ENCODE results near the gene S100A7A.

DNA sequence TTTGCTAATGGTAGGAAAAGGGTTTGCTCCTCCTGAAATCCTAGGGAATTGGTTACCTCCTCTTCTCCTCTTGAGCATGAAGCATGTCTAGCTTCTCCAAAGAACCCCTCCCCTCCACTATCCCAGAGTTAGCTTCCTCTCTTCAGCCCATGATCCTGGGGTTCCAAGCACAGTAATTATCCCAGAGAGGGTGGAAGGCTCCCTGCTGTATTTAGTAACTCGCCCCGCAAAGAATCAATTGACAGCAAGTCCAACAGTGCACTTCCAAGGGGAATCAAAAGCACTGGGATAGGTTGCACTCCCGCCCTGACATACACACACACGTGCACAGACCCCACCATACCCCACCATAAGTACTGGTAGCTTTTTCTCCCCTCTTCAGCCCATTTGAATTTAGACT lies 28.5 kb upstream of the S100A7A start:
- TF ChIP-seq, protein P1, sequence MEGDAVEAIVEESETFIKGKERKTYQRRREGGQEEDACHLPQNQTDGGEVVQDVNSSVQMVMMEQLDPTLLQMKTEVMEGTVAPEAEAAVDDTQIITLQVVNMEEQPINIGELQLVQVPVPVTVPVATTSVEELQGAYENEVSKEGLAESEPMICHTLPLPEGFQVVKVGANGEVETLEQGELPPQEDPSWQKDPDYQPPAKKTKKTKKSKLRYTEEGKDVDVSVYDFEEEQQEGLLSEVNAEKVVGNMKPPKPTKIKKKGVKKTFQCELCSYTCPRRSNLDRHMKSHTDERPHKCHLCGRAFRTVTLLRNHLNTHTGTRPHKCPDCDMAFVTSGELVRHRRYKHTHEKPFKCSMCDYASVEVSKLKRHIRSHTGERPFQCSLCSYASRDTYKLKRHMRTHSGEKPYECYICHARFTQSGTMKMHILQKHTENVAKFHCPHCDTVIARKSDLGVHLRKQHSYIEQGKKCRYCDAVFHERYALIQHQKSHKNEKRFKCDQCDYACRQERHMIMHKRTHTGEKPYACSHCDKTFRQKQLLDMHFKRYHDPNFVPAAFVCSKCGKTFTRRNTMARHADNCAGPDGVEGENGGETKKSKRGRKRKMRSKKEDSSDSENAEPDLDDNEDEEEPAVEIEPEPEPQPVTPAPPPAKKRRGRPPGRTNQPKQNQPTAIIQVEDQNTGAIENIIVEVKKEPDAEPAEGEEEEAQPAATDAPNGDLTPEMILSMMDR (IDR thresholded peaks at IDR 0.05): no peak
- no peak for TF ChIP-seq ZFX (IDR thresholded peaks at IDR 0.05; ENCODE audit: borderline replicate concordance)

Data from 22Rv1 (cell line).